ENCODE results near the gene CDH24.
A peak's percentile ranks its signal among the peaks of the same experiment; 100 is the strongest.

Gene CDH24

DNA sequence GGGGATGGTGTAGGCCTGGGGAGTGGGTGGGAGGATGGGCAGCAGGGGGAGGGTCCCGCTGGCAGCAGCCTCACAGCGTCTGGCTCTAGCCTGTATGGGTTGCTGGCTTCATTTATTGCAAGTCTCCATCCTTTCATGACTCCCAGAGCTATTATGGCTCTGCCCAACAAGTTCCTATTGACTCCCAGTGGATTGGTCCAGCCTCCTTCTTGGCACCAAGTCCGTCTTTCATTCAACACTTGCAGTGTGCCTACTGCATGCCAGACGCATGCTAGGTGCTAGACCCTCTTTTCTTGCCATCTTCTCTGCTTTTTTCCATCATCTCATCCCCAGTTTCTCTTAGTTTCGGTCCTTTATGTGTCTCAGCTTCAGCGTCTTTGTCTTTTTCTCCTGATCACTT, 14.2 kb downstream of the CDH24 start:
- no peak for DNase-seq

DNA sequence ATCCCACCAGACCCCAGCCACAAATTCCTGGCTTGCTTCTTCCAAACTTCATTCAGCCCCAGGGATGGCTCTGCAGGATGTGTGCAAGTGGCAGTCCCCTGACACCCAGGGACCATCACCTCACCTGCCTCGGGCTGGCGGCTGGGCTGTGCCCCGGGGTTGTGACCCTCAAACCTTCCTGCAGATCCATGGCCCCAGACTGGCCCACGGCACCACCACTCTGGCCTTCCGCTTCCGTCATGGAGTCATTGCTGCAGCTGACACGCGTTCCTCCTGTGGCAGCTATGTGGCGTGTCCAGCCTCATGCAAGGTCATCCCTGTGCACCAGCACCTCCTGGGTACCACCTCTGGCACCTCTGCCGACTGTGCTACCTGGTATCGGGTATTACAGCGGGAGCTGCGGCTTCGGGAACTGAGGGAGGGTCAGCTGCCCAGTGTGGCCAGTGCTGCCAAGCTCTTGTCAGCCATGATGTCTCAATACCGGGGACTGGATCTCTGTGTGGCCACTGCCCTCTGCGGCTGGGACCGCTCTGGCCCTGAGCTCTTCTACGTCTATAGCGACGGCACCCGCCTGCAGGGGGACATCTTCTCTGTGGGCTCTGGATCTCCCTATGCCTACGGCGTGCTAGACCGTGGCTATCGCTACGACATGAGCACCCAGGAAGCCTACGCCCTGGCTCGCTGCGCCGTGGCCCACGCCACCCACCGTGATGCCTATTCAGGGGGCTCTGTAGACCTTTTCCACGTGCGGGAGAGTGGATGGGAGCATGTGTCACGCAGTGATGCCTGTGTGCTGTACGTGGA, 15.0 kb downstream of the CDH24 start, which contains the start of gene PSMB11:
Gene PSMB11 (plus strand): TSS at position 51 of the 804 bp plus-strand sequence. CDS start 14 bp downstream, at position 65.
- no peak for DNase-seq

DNA sequence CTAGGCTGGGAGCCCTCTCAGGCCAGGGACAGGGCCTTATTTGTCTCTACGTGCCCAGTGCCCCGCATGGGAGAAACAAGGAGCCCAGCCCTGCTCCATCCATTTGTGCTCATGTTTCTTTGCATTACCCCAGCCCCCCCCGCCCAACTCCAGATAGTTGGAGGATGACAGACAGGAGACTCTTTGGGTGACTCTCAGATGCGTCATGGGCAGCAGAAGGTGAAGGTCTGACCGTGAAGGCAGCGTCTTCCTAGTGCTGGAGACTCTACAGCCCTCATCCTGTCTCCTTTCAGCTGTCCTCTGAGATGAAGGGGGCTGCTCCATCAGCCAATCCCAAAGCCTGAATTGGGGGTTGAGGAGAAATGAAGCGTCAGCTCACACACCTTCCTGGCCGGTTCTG, 15.6 kb downstream of the CDH24 start:
- no peak for DNase-seq

DNA sequence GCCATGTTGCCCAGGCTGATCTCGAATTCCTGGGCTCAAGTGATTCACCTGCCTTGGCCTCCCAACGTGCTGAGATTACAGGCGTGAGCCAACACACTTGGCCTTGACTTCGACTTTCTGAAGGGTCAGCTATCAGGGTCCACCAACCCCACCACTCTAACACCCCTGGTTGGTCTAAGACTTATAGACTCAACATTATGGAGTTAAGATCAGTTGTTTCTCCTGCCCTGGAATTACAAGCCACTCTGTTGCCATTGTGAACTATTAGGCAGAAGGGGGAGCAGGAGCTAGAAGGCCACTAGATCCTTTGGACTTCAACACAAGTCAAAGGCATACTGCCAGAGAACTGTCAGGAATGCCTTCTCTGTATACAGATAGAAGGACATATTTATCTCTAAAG, 17.2 kb downstream of the CDH24 start:
- no peak for DNase-seq

DNA sequence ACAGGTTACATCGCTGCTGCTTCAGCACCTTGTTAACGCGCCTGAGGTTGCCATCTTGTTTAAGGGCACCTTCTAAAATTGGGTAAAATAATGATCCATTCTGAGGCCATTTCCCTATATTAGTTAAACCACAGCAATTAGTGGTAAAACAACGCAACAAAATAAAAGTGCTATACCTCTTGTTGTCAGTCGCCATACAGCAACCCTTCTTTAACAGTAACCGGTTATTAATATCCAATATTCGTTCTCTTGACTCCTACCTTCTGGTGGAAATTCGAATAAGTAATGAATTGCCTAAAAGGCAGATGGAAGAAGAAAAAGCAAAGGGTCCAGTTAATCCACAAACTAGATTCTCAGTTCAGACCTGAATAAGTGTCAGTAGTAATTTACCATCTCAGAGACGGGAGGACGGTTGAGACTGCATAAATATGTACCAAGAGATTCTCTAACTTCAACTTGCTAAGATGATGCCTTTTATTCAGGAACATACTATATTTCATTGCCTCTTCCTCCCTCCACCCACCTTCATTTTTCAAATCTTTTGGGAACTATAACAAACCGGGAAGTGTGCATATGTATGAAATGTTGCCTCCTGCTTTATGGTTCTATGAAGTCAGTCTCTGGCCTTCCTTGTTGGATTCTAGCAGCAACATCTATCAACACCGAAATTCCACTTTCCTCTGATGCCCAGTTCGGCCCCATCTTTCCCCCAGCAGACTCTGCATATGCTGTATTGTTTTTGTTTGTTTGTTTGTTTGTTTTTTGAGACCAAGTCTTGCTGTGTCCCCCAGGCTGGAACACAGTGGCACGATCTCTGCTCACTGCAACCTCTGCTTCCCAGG, 21.8 kb downstream of the CDH24 start:
- no peak for DNase-seq

DNA sequence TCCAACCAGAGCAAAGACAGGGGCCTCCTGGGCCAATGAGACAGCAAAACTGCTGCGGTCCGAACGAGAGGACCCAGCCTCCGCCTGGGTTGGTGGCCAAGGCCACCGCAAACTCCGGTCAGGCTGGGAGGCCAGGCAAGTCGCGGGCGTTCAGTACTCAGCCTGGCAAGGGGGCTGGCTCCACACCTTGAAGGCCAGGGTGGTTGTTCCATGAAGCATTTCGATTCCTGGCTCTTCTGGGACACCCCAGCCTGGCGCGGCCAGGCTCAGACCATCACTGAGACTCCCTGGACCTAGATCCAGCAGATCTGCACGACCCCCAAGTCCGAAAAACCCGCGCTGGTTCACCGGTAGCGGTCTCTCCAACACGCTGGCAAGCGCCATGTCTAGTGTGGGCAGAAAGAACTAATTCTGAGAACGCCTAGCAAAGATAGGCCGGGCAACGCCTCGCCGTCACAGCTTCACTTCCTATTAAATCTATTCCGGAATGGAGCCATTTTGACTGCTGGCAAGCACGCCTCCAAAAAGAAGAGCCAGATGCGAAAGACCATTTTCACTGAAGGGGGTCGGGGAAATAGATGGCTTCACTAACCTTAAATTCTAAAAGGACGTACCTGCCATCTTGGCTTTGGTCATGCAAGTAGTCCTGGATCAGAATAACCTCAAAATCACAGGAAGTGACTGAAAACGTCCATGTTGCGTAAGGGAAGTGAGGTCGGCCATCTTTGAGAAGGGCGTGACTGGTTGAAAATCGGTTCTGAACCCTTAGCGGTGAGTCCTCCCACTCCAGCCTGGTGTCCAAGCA, 22.6 kb downstream of the CDH24 start, which contains the start of gene PSMB5:
Gene PSMB5 (minus strand): TSS at position 403 of the 805 bp plus-strand sequence. CDS start 19 bp downstream, at position 384.
- peak; percentile 82 for DNase-seq

DNA sequence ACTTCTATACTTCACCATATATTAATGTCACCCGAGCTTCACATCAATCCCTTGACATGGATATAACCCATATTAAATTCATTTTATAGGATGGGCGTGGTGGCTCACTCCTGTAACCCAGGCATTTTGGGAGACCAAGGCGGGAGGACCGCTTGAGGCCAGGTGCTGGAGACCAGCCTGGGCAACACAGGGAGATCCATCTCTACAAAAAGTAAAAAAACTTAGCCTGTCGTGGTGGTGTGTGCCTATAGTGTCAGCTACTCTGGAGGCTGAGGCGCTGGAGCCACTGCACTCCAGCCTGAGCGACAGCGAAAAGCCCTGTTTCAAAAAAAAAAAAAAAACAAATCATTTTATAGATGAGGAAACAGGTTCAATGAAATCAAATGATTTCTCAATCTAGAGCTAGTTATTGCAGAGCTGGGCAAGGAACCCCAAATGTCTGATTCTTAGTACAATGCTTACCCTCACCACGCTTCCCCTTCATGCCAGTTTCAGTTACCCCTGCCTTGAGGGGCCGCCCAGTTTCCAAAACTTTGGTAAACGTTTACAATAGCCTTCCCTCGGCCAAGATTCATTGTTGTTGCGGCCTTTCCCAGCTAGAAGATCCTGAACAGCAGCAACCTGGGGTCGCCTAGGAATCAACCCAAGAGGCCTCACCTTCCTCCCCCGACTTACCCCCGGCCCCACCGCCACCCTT, 23.4 kb downstream of the CDH24 start:
- DNase-seq = no peak

DNA sequence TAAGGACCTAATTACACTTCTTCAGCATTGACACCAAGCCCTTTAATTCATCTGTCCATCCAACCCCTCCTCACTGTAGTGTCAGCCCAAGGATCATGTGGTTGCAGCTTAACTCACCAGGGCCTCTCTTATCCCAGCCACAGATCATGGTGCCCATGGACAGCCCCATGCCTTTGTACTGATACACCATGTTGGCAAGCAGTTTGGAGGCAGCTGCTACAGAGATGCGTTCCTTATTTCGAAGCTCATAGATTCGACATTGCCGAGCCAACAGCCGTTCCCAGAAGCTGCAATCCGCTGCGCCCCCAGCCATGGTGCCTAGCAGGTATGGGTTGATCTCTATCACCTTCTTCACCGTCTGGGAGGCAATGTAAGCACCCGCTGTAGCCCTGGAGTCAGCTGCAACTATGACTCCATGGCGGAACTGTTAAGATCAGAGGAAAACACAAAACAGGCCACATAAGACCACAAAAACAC, 24.0 kb downstream of the CDH24 start:
- no peak for DNase-seq

DNA sequence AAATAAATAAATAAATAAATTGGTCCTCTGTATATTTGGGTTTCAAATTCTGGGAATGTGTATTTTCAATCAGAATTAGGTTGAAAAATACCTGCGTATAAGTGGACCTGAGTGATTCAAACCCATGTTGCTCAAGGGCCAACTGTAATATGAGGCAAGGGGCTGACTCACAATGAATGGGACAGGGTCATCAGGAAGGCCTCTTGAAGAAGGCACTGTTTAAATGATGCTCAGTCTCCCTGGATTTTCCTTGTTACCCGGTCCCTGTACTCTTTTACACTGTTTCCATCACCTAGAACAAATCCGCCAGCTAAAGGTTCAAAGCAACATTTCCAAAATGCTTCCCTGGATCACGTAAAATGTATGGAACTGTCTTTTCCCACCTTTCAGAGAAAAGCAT, 26.4 kb downstream of the CDH24 start:
- no peak for DNase-seq

DNA sequence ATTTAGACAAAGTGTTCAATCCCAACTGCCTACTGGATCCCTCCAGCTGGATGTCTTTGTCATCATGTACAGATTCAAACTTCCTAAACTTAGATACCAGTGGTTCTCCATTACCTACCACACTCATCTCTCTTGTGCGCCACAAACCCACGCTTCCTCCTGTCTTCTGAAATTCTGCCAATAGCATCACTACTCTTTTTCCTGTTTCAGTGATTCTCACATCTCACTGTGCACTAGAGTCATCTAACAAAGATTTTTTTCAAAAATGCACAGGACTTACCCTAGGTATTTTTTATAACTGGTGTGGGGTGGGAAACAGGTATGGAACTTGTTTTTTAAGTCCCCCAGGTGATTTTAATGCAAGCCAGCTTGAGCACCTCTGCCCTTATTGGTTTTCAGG, 28.5 kb downstream of the CDH24 start:
- no peak for DNase-seq

DNA sequence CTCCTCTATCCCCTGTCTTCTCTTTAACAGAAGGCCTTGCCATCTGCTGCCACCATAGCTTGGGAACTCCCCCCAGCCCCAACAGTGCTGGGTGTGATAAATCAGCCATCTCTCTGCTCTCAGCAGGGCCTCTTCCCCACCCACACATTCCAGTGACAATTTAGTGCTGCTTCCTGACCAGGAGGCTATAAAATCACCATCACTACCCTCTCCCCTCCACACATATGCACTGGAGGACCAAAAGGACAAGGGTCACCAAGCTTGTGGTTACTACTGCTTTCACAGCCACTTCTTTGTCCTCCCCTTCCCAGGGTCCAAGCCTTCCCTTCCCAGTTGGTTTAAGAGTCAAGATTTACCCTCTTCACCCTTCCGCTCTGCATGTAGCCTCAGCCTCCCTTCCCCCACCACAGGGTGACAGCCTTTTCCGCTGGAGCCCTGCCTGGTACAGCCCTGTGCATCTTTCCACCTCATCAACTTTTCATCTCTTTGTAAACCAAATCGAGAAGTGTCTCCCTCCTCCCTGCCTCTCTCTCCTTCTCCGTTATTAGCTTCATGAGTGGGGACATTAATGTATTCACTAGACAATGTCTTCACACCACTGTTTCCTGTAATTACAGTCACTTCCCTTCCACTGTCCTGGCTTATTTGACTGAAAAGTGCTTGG, 32.0 kb downstream of the CDH24 start:
- DNase-seq = no peak

DNA sequence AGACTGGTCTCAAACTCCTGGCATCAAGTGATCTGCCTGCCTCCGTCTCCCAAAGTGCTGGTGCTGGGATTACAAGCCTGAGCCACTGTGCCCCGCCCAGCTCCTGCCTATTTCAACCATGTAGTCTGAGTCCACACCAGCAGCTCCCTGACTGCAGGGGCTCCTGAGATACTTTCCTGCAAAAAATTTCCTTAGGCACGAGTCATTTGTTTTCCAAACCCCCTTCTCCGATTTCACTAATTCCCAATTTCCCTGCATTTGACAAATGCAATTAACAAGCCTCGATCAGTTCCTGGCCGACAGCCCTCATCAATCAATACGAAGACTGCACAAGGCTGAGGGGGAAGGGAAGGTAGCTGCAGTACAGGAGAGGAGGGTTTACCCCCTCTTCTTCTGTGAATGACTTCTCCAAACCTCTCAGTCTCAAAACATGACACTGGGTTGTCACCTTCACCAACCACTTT, 32.7 kb downstream of the CDH24 start:
- no peak for DNase-seq

DNA sequence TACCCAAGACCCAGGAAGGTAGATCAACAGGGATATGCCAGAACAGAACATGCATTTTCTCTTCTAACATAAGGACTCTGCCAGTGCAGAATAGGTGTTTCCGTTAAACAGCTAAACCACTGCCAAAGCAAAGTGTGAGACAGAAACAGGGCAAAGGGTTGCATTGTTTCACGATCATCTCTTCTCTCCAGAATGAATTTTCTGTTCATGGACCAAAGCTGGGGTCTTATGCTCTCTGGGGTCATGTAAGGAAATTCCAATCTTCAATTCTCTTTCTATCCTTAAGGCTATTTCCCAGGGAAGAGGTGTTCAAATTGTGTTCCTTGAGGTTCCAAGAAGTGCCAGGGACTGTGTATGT, 33.5 kb downstream of the CDH24 start:
- no peak for DNase-seq

DNA sequence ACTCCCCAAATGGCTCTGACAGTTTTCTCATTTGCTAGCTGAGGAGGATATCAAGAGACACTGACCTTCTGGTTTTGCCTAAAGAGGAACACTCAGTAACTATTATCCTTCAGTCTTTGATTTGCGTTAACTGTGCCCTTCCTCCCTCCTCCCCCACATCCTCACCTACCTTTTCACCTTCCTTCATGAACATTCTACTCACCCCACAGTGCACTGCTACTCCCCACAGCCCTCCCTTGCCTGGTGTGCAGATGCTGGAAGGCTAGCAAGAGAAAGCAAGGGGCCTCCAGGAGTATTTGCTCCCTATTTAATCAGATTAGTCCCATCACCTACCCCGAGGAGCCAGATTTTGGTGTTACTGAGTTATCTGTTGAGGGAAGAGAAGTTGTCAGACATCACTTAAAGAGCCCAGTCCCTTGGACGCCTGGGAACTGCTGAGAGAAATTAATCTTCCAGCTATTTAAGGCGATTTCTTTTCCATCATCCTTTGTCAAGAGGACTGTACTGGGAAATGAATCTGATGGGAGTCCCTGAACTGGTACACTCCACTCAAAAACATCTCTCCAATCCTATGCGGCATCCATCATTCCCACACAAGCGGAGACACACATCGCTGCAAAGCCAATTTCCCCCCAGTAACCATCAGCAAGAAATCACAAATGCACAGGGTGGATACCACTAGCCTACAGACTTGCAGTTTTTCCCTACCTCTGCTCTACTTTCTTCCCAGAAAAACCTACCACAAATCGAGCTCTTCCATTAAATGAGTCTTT, 34.1 kb downstream of the CDH24 start:
- DNase-seq = no peak

DNA sequence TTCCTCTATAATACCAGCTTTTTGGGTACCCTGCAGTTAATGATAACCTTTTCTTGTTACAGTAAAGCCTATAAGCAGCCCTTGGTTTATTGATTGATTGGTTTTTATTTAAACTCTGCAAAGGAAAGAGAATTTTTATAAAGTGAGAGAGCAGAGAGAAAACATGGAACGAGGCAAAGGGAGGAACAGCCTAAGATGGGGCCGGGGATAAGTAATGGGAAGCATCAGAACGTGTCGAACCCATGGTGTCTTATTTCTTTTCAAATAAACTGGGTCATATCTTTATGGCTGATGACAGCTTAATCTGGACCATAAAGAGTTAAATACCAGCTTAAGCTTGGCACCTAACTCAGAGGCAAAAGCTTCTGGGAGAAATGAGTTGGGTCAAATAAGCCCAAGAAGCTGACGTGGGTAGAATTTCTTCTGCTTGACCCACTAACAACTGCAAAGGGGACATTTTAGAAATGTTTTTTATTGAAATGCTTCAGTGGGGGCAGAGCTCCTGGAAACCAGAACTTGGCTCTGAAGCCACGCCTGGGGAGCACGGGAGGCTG, 35.4 kb downstream of the CDH24 start:
- DNase-seq = no peak

DNA sequence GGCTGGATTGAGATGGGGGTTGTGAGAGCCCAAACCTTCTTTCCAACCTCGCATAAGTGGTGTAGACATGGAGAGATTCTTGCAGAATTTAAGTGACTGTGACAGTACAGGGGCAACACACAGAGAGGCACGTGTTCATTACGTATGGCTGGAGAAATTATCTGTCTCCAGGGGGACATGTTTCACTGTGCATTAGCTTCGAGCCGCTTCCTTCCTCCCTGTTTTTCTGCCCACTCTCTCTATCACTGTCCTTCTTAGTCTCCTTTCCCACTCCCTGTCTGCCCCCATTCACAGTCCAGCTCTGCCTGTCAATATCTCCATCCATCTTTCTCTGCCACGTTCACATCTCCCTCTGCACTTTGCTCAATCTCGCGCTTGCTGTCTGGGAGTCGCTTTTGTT, 35.9 kb downstream of the CDH24 start:
- DNase-seq = no peak

DNA sequence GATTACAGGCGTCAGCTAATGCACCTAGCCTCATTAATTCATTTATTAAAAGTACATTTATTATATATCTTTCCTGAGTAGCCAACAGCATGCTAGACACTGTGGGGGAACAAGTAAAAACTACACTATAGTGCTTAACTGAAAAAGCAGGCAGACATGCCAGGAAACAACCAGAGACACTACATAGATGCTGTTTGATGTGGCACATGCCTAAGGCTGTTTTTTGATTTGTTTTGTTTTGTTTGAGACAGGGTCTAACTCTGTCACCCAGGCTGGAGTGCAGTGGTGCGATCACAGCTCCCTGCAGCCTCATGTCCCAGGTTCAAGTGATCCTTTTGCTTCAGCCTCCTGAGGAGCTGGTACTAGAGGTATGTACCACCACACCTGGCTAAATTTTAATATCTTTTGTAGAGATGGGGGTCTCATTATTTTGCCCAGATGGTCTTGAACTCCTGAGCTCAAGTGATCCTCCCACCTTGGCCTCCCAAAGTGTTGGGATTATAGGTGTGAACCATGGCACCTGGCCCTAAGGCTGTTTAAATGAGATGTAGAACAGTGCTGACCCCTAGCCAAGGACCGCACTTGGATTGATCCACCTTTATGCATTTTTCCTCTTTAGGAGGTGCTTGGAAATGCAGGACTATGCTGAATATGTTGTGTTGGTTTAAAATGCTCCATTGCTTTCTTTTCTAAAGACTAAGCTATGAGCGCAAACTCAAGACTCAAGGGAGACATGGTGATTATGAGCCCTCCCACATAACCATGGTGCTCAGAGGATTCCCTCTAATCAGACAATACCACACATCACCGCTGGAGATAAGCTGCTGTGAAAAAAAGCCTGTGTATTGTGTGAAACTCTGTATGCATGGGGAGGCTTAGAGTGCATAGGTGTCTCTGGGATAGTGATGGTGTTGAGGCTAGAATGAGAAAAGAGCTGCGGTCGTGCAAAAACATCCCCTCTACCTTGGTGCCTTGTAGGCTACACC, 36.9 kb downstream of the CDH24 start:
- DNase-seq = no peak

DNA sequence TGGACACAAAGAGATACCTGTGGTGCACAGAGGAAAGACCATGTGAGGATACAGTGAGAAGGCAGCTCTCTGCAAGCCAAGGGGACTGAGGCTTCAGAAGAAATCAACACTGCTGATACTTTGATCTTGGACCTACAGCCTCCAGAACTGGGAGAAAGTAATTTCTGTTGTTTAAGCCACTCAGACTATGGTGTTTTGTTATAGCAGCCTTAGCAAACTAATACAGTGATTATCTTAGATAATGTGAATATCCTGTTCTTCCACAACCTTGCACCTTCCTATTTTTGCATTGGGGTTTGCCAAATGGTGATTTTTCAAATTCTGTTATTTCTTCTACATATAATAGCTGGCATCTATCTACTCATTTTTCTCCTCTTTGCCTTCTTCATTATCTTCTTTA, 39.2 kb downstream of the CDH24 start:
- DNase-seq = no peak

DNA sequence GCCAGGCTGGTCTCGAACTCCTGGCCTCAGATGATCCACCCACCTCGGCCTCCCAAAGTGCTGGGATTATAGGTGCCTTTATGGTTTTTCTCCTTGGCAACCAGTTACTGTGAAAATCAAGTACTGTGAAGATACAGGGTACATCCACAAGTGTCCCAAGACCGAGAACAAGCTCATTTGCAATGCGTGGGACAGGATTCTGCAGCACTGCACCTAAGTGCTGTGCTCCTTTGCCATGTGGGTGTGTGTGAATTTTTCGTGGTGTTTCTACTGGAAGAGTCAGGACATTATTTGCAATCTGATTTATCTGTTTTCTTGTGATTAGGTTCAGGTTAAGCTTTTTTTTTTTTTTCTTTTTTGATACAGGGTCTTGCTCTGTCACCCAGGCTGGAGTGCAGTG, 40.2 kb downstream of the CDH24 start:
- no peak for DNase-seq
